Smooth muscle cell (in vitro differentiated cells): ENCODE results near the gene ROM1. TPM values are rescaled to one million over a fixed set of nuclear protein-coding genes. Genes with fewer than 3 reads are reported as not detected.

Source experiments
- DNase-seq: peaks from one replicate; lab custom pipeline; 2025; ENCODE audit not compliant: unreplicated experiment; lab: John Stamatoyannopoulos, UW
- H2AFZ ChIP-seq: fragments of 200-600 bp; sonication (generic); 2 replicates; pipeline ENCODE4 v1.6.0; 2016; ENCODE audit warnings: antibody characterized with exemption, low read depth, mild to moderate bottlenecking
- H3F3A ChIP-seq: fragments of 200-600 bp; sonication (generic); 2 replicates; pipeline ENCODE4 v1.6.0; 2017; ENCODE audit warnings: antibody characterized with exemption, low read depth
- H3K27ac ChIP-seq: fragments of 200-600 bp; sonication (generic); 2 replicates; pipeline ENCODE4 v1.5.1; 2016; ENCODE audit warnings: low read depth, mild to moderate bottlenecking
- H3K27me3 ChIP-seq: fragments of 200-600 bp; sonication (generic); 2 replicates; pipeline ENCODE4 v1.6.1; 2016; ENCODE audit warnings: low read depth, mild to moderate bottlenecking
- H3K36me3 ChIP-seq: fragments of 200-600 bp; sonication (generic); 2 replicates; pipeline ENCODE4 v1.5.1; 2016; ENCODE audit warnings: low read depth
- H3K4me1 ChIP-seq: fragments of 200-600 bp; sonication (generic); 2 replicates; pipeline ENCODE4 v1.5.1; 2016; ENCODE audit warnings: low read depth
- H3K4me2 ChIP-seq: fragments of 200-600 bp; sonication (generic); 2 replicates; pipeline ENCODE4 v1.6.0; 2016; ENCODE audit warnings: mild to moderate bottlenecking
- H3K4me3 ChIP-seq: fragments of 200-600 bp; sonication (generic); 2 replicates; pipeline ENCODE4 v1.5.1; 2016; ENCODE audit warnings: mild to moderate bottlenecking
- H3K79me2 ChIP-seq: fragments of 200-600 bp; sonication (generic); 2 replicates; pipeline ENCODE4 v1.6.0; 2016; ENCODE audit warnings: low read depth, mild to moderate bottlenecking
- H3K9ac ChIP-seq: fragments of 200-600 bp; sonication (generic); 2 replicates; pipeline ENCODE4 v1.6.0; 2016; ENCODE audit warnings: low read depth
- H3K9me3 ChIP-seq: fragments of 200-600 bp; sonication (generic); replicated peaks from 2 replicates; pipeline ENCODE4 v1.5.1; 2016; ENCODE audit warnings: low read depth
- H4K20me1 ChIP-seq: fragments of 200-600 bp; sonication (generic); 2 replicates; pipeline ENCODE4 v1.6.0; 2016; ENCODE audit warnings: low read depth
- CTCF ChIP-seq: fragments of 200-600 bp; sonication (generic); IDR thresholded peaks from 2 replicates; pipeline ENCODE4 v1.5.1; 2017; ENCODE audit warnings: borderline replicate concordance, mild to moderate bottlenecking, antibody characterized with exemption; ENCODE audit not compliant: insufficient read depth, poor library complexity, severe bottlenecking
- WGBS: methylation state at CpG from one replicate; pipeline ENCODE4 v1.1.7; 2016; ENCODE audit warnings: low lambda C conversion rate; 5-methylcytosine and 5-hydroxymethylcytosine counted together
- polyA plus RNA-seq: library from polyadenylated mRNA; unstranded; fragments of >200 nt; fragmentation: Nextera tagmentation; extraction: Ambion mirVana; gene quantifications from 2 replicates; pipeline ENCODE4 v1.2.1, GENCODE V29; 2016
- total RNA-seq: library from RNA; depleted of rRNA; stranded (reverse); fragments of >200 nt; gene quantifications from 2 replicates; pipeline ENCODE4 v1.2.3, GENCODE V29; 2014

The ROM1 gene
- total and polyA plus RNA-seq, 2 experiments from 2014 or later: 1.4 to 4.0 TPM

GRCh38 chr11:62592989-62593421 lies 20.1 kb upstream of the ROM1 start:
- Histone ChIP-seq H3K9me3 (no peaks in the 10 kb centered on the region), H3K4me2 (no peak overlapping the region), H4K20me1 (peaks cover 4% of the 10 kb centered on the region), H3K27me3 (no peaks in the 10 kb centered on the region), H3K9ac (no peak overlapping the region), H3K36me3 (no peaks in the 10 kb centered on the region), H3F3A (peaks cover 14% of the 10 kb centered on the region), H3K4me3 (no peak overlapping the region), H3K79me2 (peaks cover 15% of the 10 kb centered on the region), H3K4me1 (no peaks in the 10 kb centered on the region), H2AFZ (no peak overlapping the region), H3K27ac (peak overlapping the region; percentile 90)
- WGBS: 88% methylated on average over 6 of the region's 8 CpGs
- no peak for DNase-seq
- TF ChIP-seq CTCF: no peak

GRCh38 chr11:62593434-62594044 lies 19.5 kb upstream of the ROM1 start:
- Histone ChIP-seq H4K20me1 (peaks cover 8% of the 10 kb centered on the region), H3K9ac (no peak overlapping the region), H3F3A (peaks cover 14% of the 10 kb centered on the region), H3K36me3 (no peaks in the 10 kb centered on the region), H3K79me2 (peaks cover 20% of the 10 kb centered on the region), H3K4me2 (no peak overlapping the region), H3K4me1 (no peaks in the 10 kb centered on the region), H3K4me3 (no peak overlapping the region), H2AFZ (no peak overlapping the region), H3K27me3 (no peaks in the 10 kb centered on the region), H3K27ac (no peak overlapping the region), H3K9me3 (no peaks in the 10 kb centered on the region)
- WGBS: 72% methylated on average over 13 of the region's 13 CpGs
- peak; percentile 45 for TF ChIP-seq CTCF
- DNase-seq: no peak

- H4K20me1 ChIP-seq: peaks cover 22% of the 10 kb centered on the region
- H3K4me1 ChIP-seq: peaks cover 9% of the 10 kb centered on the region
- H2AFZ ChIP-seq: no peak overlapping the region
- no peak for TF ChIP-seq CTCF
- H3K9ac ChIP-seq: no peak overlapping the region
- H3K36me3 ChIP-seq: no peaks in the 10 kb centered on the region
- H3F3A ChIP-seq: peaks cover 14% of the 10 kb centered on the region
- no peaks in the 10 kb centered on the region for H3K27me3 ChIP-seq
- H3K79me2 ChIP-seq: peaks cover 24% of the 10 kb centered on the region
- DNase-seq: no peak
- no peaks in the 10 kb centered on the region for H3K9me3 ChIP-seq
- no peak overlapping the region for H3K27ac ChIP-seq
- no peak overlapping the region for H3K4me3 ChIP-seq
- 95% methylated on average over 8 of the region's 8 CpGs for WGBS
- no peak overlapping the region for H3K4me2 ChIP-seq
Measured at GRCh38 chr11:62595124-62595523, 17.9 kb upstream of the ROM1 start.

- no peaks in the 10 kb centered on the region for H3K9me3 ChIP-seq
- H2AFZ ChIP-seq: no peak overlapping the region
- H4K20me1 ChIP-seq: peaks cover 31% of the 10 kb centered on the region
- peaks cover 30% of the 10 kb centered on the region for H3K79me2 ChIP-seq
- no peak for TF ChIP-seq CTCF
- peak overlapping the region; percentile 97 for H3K9ac ChIP-seq
- H3F3A ChIP-seq: peaks cover 11% of the 10 kb centered on the region
- peak; percentile 24 for DNase-seq
- peak overlapping the region; percentile 91 for H3K4me3 ChIP-seq
- peak overlapping the region; percentile 95 for H3K4me2 ChIP-seq
- H3K27me3 ChIP-seq: no peaks in the 10 kb centered on the region
- H3K27ac ChIP-seq: peak overlapping the region; percentile 82
- no peaks in the 10 kb centered on the region for H3K36me3 ChIP-seq
- 51% methylated on average over 7 of the region's 7 CpGs for WGBS
- peaks cover 14% of the 10 kb centered on the region for H3K4me1 ChIP-seq
Measured at GRCh38 chr11:62599069-62599696, 13.9 kb upstream of the ROM1 start.
